Activated B cell treated with CpG ODN at 0.5 μM for 24 hours (primary cell): ENCODE measurements around the gene TRIM2. TPM values are rescaled to one million over a fixed set of nuclear protein-coding genes. Genes with fewer than 3 reads are reported as not detected.

Source experiments
- ATAC-seq: fragments of 200-7000 bp; cut with Tn5 transposase; one replicate; pipeline ENCODE4 v1.10.0; 2021; ENCODE audit warnings: low read depth, mild to moderate bottlenecking, moderate library complexity
- CTCF ChIA-PET: fragments of 350-600 bp; sonication (Branson Sonifier 250); formaldehyde crosslinking; loops from one replicate; lab custom pipeline; 2021; ENCODE audit warnings: antibody characterized with exemption; lab: Charles Lee
- POLR2A ChIA-PET: fragments of 350-600 bp; sonication (Branson Sonifier 250); formaldehyde crosslinking; loops from one replicate; lab custom pipeline; 2021; ENCODE audit warnings: antibody characterized with exemption; lab: Charles Lee
- DNase-seq: peaks from one replicate; pipeline ENCODE4 v3.0.0; 2022
- H3K27ac Mint-ChIP-seq: one replicate; pipeline ENCODE4 v1.8.0; 2020; ENCODE audit warnings: mixed read lengths
- H3K27me3 Mint-ChIP-seq: one replicate; pipeline ENCODE4 v1.8.0; 2021; ENCODE audit warnings: mixed read lengths
- H3K36me3 Mint-ChIP-seq: one replicate; pipeline ENCODE4 v1.8.0; 2021; ENCODE audit warnings: low read depth, mixed read lengths
- H3K4me1 Mint-ChIP-seq: one replicate; pipeline ENCODE4 v1.8.0; 2021; ENCODE audit warnings: mixed read lengths
- H3K4me3 Mint-ChIP-seq: one replicate; pipeline ENCODE4 v1.8.0; 2020; ENCODE audit warnings: mild to moderate bottlenecking, mixed read lengths
- H3K9me3 Mint-ChIP-seq: one replicate; pipeline ENCODE4 v1.8.0; 2020; ENCODE audit warnings: mixed read lengths
- intact Hi-C: fragments of 100-400 bp; cut with micrococcal nuclease; formaldehyde crosslinking; loops from one replicate; pipeline ENCODE4 v1.15.1; 2024
- total RNA-seq: library from RNA; stranded (reverse); gene quantifications from 2 replicates; pipeline ENCODE4 v1.2.3, GENCODE V29; 2022
- TF ChIP-seq, protein P1 (sequence below): fragments of 200-600 bp; IDR thresholded peaks from one replicate; pipeline ENCODE4 v1.8.0; 2022; ENCODE audit warnings: antibody characterized with exemption, mild to moderate bottlenecking

Gene TRIM2
- total RNA-seq, 1 donor from 2014 or later: 5.1 TPM

DNA sequence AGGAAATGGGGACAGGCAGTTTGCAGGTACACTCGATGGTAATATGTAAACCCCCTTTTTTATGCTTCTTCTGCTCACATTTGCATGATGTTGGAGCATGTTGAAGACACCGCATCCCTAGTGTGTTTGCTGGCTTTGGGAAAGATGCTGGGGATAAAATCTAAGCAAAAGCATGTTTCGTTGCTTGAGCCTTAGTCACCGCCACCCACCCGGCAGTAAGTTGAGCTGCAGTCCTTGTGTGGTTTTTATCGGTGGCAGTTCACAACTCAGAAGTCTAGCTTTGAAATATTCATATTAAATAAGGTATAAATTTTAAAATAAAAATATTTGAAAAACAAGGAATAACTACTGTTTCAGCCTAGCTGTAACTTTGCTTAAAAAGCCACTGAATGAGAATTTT is 118.5 kb downstream of the TRIM2 start:
- H3K27me3 Mint-ChIP-seq: peaks cover 3% of the 10 kb centered on the region
- TF ChIP-seq, protein P1, sequence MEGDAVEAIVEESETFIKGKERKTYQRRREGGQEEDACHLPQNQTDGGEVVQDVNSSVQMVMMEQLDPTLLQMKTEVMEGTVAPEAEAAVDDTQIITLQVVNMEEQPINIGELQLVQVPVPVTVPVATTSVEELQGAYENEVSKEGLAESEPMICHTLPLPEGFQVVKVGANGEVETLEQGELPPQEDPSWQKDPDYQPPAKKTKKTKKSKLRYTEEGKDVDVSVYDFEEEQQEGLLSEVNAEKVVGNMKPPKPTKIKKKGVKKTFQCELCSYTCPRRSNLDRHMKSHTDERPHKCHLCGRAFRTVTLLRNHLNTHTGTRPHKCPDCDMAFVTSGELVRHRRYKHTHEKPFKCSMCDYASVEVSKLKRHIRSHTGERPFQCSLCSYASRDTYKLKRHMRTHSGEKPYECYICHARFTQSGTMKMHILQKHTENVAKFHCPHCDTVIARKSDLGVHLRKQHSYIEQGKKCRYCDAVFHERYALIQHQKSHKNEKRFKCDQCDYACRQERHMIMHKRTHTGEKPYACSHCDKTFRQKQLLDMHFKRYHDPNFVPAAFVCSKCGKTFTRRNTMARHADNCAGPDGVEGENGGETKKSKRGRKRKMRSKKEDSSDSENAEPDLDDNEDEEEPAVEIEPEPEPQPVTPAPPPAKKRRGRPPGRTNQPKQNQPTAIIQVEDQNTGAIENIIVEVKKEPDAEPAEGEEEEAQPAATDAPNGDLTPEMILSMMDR: no peak
- intact Hi-C loops: no loop called here
- no peaks in the 10 kb centered on the region for H3K36me3 Mint-ChIP-seq
- H3K4me1 Mint-ChIP-seq: peaks cover 6% of the 10 kb centered on the region
- H3K27ac Mint-ChIP-seq: no peak overlapping the region
- POLR2A ChIA-PET: no interaction called here
- H3K4me3 Mint-ChIP-seq: no peak overlapping the region
- ATAC-seq: no peak
- no peaks in the 10 kb centered on the region for H3K9me3 Mint-ChIP-seq
- no peak for DNase-seq
- CTCF ChIA-PET: interaction anchor here (0.6 to 1.5 kb wide), 2 partner anchors 180 to 320 kb away, joined by 3 to 6 read pairs; no protein-coding TSS in a partner anchor

- intact Hi-C loops: no loop called here
- no peak overlapping the region for H3K4me3 Mint-ChIP-seq
- TF ChIP-seq, protein P1: no peak
- ChIA-PET POLR2A (no interaction called here), CTCF (no interaction called here)
- H3K36me3 Mint-ChIP-seq: no peaks in the 10 kb centered on the region
- peaks cover 6% of the 10 kb centered on the region for H3K4me1 Mint-ChIP-seq
- ATAC-seq: no peak
- H3K9me3 Mint-ChIP-seq: no peaks in the 10 kb centered on the region
- H3K27ac Mint-ChIP-seq: no peak overlapping the region
- H3K27me3 Mint-ChIP-seq: peaks cover 3% of the 10 kb centered on the region
- DNase-seq: no peak
These were observed 119.8 kb downstream of the TRIM2 start for GRCh38 chr4:153324046-153324445.

- peaks cover 3% of the 10 kb centered on the region for H3K27me3 Mint-ChIP-seq
- no peak overlapping the region for H3K27ac Mint-ChIP-seq
- ATAC-seq (no peak), DNase-seq (no peak)
- peaks cover 6% of the 10 kb centered on the region for H3K4me1 Mint-ChIP-seq
- ChIA-PET POLR2A (interaction anchor here (0.6 kb wide), 1 partner anchor 416 kb away, joined by 4 read pairs; no protein-coding TSS in a partner anchor), CTCF (no interaction called here)
- H3K9me3 Mint-ChIP-seq: no peaks in the 10 kb centered on the region
- TF ChIP-seq, protein P1: no peak
- no peak overlapping the region for H3K4me3 Mint-ChIP-seq
- H3K36me3 Mint-ChIP-seq: no peaks in the 10 kb centered on the region
- intact Hi-C loops: no loop called here
These were observed 121.3 kb downstream of the TRIM2 start for GRCh38 chr4:153325558-153325957.

GRCh38 chr4:153326513-153326912 is 122.3 kb downstream of the TRIM2 start:
- CTCF ChIA-PET: no interaction called here
- TF ChIP-seq, protein P1: no peak
- POLR2A ChIA-PET: no interaction called here
- Mint-ChIP-seq H3K36me3 (no peaks in the 10 kb centered on the region), H3K9me3 (no peaks in the 10 kb centered on the region), H3K27ac (no peak overlapping the region), H3K4me3 (no peak overlapping the region), H3K4me1 (peaks cover 6% of the 10 kb centered on the region), H3K27me3 (peaks cover 3% of the 10 kb centered on the region)
- DNase-seq (no peak), ATAC-seq (no peak)
- intact Hi-C loops: no loop called here

DNA sequence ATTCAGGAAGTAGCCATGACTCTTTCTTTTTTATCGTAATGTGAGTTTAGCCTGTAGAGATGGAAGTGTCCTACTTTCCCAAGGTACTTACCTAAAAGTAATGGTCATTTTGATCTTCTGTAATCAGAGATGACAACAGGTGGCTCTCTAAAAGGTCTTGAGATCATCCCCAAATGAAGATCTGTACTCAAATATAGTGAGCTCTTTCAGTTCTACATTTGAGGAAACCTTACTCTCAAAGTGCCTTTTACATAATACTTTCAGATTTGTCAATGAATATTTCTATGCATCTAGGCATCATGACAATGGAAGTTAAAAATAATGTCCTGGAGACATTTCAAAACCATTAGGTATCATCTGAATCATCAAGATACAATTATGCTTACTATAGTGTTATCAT is 123.0 kb downstream of the TRIM2 start:
- no peak overlapping the region for H3K27ac Mint-ChIP-seq
- ATAC-seq: no peak
- H3K9me3 Mint-ChIP-seq: no peaks in the 10 kb centered on the region
- H3K4me3 Mint-ChIP-seq: no peak overlapping the region
- TF ChIP-seq, protein P1: no peak
- DNase-seq: no peak
- H3K4me1 Mint-ChIP-seq: peaks cover 6% of the 10 kb centered on the region
- ChIA-PET CTCF (no interaction called here), POLR2A (no interaction called here)
- H3K36me3 Mint-ChIP-seq: no peaks in the 10 kb centered on the region
- peaks cover 3% of the 10 kb centered on the region for H3K27me3 Mint-ChIP-seq
- intact Hi-C loops: no loop called here
